Astrocyte (in vitro differentiated cells and primary cell): ENCODE measurements around the gene EIF3J.

Experiments used
- EZH2 ChIP-seq: IDR thresholded peaks from 2 replicates; pipeline ENCODE4 v1.6.1; 2012; ENCODE audit warnings: mild to moderate bottlenecking, low read length, inconsistent platforms; ENCODE audit not compliant: insufficient read depth
- TF ChIP-seq, protein P1 (sequence below): IDR thresholded peaks from 2 replicates; pipeline ENCODE4 v1.5.1; 2011; ENCODE audit warnings: low read depth, mild to moderate bottlenecking, inconsistent platforms, low read length, moderate library complexity; ENCODE audit not compliant: insufficient read depth

DNA sequence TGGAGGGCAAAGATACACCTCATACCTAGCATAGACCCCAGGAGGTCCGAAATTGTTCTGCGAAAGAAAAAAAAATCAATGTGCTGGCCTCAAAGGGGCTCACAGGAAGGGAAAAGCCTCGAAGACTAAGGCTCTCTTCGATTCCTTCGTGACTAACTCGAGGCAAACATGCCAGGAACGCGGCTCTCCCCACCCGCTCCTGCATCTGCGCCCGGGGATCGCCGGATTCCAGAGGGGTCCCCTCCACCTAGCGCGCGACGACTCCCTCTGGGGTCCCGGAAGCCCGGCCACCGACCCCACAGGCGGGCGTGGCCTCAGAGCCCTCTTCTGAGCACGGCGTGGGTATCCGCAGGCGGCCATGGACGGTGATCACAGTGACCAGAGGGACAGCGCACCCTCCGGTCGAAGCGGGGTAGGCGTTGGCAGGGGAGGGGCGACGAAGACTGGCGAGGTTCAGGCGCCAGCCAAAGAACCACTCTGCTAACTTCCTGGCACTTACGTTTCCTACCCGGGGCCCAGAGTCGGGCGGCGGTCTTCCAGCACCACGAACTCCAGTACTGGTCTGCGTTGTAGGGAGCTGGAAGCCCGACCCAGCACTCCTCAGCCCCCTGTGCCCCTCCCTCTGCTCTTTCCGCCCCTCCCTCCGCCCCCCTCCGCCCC, 515 bp upstream of the EIF3J start:
- TF ChIP-seq, protein P1, sequence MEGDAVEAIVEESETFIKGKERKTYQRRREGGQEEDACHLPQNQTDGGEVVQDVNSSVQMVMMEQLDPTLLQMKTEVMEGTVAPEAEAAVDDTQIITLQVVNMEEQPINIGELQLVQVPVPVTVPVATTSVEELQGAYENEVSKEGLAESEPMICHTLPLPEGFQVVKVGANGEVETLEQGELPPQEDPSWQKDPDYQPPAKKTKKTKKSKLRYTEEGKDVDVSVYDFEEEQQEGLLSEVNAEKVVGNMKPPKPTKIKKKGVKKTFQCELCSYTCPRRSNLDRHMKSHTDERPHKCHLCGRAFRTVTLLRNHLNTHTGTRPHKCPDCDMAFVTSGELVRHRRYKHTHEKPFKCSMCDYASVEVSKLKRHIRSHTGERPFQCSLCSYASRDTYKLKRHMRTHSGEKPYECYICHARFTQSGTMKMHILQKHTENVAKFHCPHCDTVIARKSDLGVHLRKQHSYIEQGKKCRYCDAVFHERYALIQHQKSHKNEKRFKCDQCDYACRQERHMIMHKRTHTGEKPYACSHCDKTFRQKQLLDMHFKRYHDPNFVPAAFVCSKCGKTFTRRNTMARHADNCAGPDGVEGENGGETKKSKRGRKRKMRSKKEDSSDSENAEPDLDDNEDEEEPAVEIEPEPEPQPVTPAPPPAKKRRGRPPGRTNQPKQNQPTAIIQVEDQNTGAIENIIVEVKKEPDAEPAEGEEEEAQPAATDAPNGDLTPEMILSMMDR, result no peak
- no peak for TF ChIP-seq EZH2
